NT2/D1 (cell line): ENCODE data around the gene MUC3A.

Experiments
- DNase-seq: peaks from one replicate; pipeline ENCODE4 v3.0.0-alpha.2; 2011; ENCODE audit warnings: low read depth, low spot score
- H3K27me3 ChIP-seq: 2 replicates; pipeline ENCODE4 v1.6.0; 2011; ENCODE audit warnings: mild to moderate bottlenecking; ENCODE audit not compliant: insufficient read length, insufficient read depth
- H3K36me3 ChIP-seq: 2 replicates; pipeline ENCODE4 v1.6.1; 2011; ENCODE audit warnings: mild to moderate bottlenecking, low read length, mixed read lengths; ENCODE audit not compliant: insufficient read depth, insufficient read length
- H3K4me1 ChIP-seq: 2 replicates; pipeline ENCODE4 v1.5.1; 2011; ENCODE audit not compliant: insufficient read depth, insufficient read length
- H3K4me3 ChIP-seq: 2 replicates; pipeline ENCODE4 v1.5.1; 2011; ENCODE audit warnings: low read depth; ENCODE audit not compliant: insufficient read length
- H3K9ac ChIP-seq: 2 replicates; pipeline ENCODE4 v1.6.0; 2011; ENCODE audit warnings: low read depth; ENCODE audit not compliant: insufficient read length
- H3K9me3 ChIP-seq: 2 replicates; pipeline ENCODE4 v1.5.1; 2011; ENCODE audit warnings: mild to moderate bottlenecking, low read length; ENCODE audit not compliant: insufficient read depth
- SUZ12 ChIP-seq: IDR thresholded peaks from 2 replicates; pipeline ENCODE4 v1.6.1; 2011; ENCODE audit not compliant: insufficient read length, insufficient read depth; ENCODE audit errors: extremely low read depth
- YY1 ChIP-seq: IDR thresholded peaks from 2 replicates; pipeline ENCODE4 v1.6.1; 2011; ENCODE audit not compliant: insufficient read length, insufficient read depth
- ZNF274 ChIP-seq: IDR thresholded peaks from 2 replicates; pipeline ENCODE4 v1.6.1; 2011; ENCODE audit warnings: mild to moderate bottlenecking, low read depth, low read length

The MUC3A gene

GRCh38 chr7:100946766-100947365 lies 2.5 kb upstream of the MUC3A start:
- no peak for TF ChIP-seq YY1
- TF ChIP-seq SUZ12, result no peak
- TF ChIP-seq ZNF274, result no peak
- no peak for DNase-seq

GRCh38 chr7:100947792-100948191 lies 1.5 kb upstream of the MUC3A start:
- no peak for DNase-seq
- H3K4me1 ChIP-seq, result peaks cover 18% of the 10 kb centered on the region

More at GRCh38 chr7:100946766-100947365, 2.5 kb upstream of the MUC3A start:
- Histone ChIP-seq H3K27me3 (no peaks in the 10 kb centered on the region), H3K9me3 (peaks cover 7% of the 10 kb centered on the region; the same call in 1 of the 2 replicates), H3K4me3 (no peak overlapping the region), H3K9ac (no peak overlapping the region), H3K36me3 (no peaks in the 10 kb centered on the region), H3K4me1 (peaks cover 17% of the 10 kb centered on the region)

GRCh38 chr7:100949933-100950443 lies 654 bp downstream of the MUC3A start:
- DNase-seq, result no peak

More at GRCh38 chr7:100947792-100948191, 1.5 kb upstream of the MUC3A start:
- TF ChIP-seq YY1 (no peak), SUZ12 (no peak)
- H3K27me3 ChIP-seq, result no peaks in the 10 kb centered on the region
- peaks cover 7% of the 10 kb centered on the region; the same call in 1 of the 2 replicates for H3K9me3 ChIP-seq
- H3K36me3 ChIP-seq, result no peaks in the 10 kb centered on the region
- no peak overlapping the region for H3K4me3 ChIP-seq
- no peak overlapping the region for H3K9ac ChIP-seq

GRCh38 chr7:100951172-100951571 lies 1.8 kb downstream of the MUC3A start:
- Histone ChIP-seq H3K9ac (no peak overlapping the region), H3K4me1 (peaks cover 18% of the 10 kb centered on the region), H3K4me3 (no peak overlapping the region), H3K36me3 (no peaks in the 10 kb centered on the region), H3K27me3 (no peaks in the 10 kb centered on the region), H3K9me3 (no peaks in the 10 kb centered on the region)
- TF ChIP-seq SUZ12 (no peak), YY1 (no peak), ZNF274 (no peak)
- peak; percentile 97 for DNase-seq

More at GRCh38 chr7:100949933-100950443, 654 bp downstream of the MUC3A start:
- Histone ChIP-seq H3K27me3 (no peaks in the 10 kb centered on the region), H3K9me3 (no peaks in the 10 kb centered on the region), H3K4me1 (peaks cover 18% of the 10 kb centered on the region), H3K36me3 (no peaks in the 10 kb centered on the region), H3K9ac (no peak overlapping the region), H3K4me3 (peak overlapping the region; percentile 6)
- no peak for TF ChIP-seq SUZ12
- TF ChIP-seq ZNF274, result no peak
- no peak for TF ChIP-seq YY1

- Histone ChIP-seq H3K36me3 (no peaks in the 10 kb centered on the region), H3K9ac (no peak overlapping the region), H3K4me1 (peaks cover 18% of the 10 kb centered on the region), H3K9me3 (no peaks in the 10 kb centered on the region), H3K4me3 (no peak overlapping the region), H3K27me3 (no peaks in the 10 kb centered on the region)
- TF ChIP-seq YY1 (no peak), ZNF274 (no peak)
- no peak for DNase-seq
Observed at GRCh38 chr7:100951888-100952560, 2.7 kb downstream of the MUC3A start.

GRCh38 chr7:100952641-100953040 lies 3.3 kb downstream of the MUC3A start:
- no peak overlapping the region for H3K4me3 ChIP-seq
- H3K27me3 ChIP-seq, result no peaks in the 10 kb centered on the region
- H3K36me3 ChIP-seq, result no peaks in the 10 kb centered on the region
- H3K9ac ChIP-seq, result no peak overlapping the region
- peaks cover 18% of the 10 kb centered on the region for H3K4me1 ChIP-seq
- no peak for DNase-seq
- H3K9me3 ChIP-seq, result no peaks in the 10 kb centered on the region
- TF ChIP-seq YY1 (no peak), ZNF274 (no peak), SUZ12 (no peak)

GRCh38 chr7:100957832-100958421 lies 8.6 kb downstream of the MUC3A start:
- Histone ChIP-seq H3K9ac (no peak overlapping the region), H3K4me3 (no peak overlapping the region), H3K36me3 (no peaks in the 10 kb centered on the region), H3K27me3 (peaks cover 4% of the 10 kb centered on the region), H3K4me1 (no peaks in the 10 kb centered on the region), H3K9me3 (peaks cover 5% of the 10 kb centered on the region; the same call in 1 of the 2 replicates)
- no peak for DNase-seq
- TF ChIP-seq YY1, result no peak
